KG1 (cell line): ENCODE measurements around the gene ACAP3.

Experiments used
- DNase-seq: peaks from one replicate; lab custom pipeline; 2025; lab: John Stamatoyannopoulos, UW

Gene ACAP3

GRCh38 chr1:1299686-1300351, 7.9 kb downstream of the ACAP3 start:
- no peak for DNase-seq

- no peak for DNase-seq
Measured at GRCh38 chr1:1298861-1299685, 8.7 kb downstream of the ACAP3 start.

- no peak for DNase-seq
Measured at GRCh38 chr1:1297802-1298424, 9.8 kb downstream of the ACAP3 start.

- no peak for DNase-seq
Measured at GRCh38 chr1:1296070-1297061, 11.4 kb downstream of the ACAP3 start.

- DNase-seq, result no peak
Measured at GRCh38 chr1:1295154-1295923, 12.4 kb downstream of the ACAP3 start.

- DNase-seq, result no peak
Measured at GRCh38 chr1:1294250-1294890, 13.4 kb downstream of the ACAP3 start.

GRCh38 chr1:1293263-1294249, 14.2 kb downstream of the ACAP3 start:
- DNase-seq, result no peak

- DNase-seq, result no peak
Measured at GRCh38 chr1:1292851-1293250, 14.9 kb downstream of the ACAP3 start.

- DNase-seq, result no peak
Measured at GRCh38 chr1:1292442-1292779, 15.3 kb downstream of the ACAP3 start.

- DNase-seq, result no peak
Measured at GRCh38 chr1:1291548-1292441, 15.9 kb downstream of the ACAP3 start.

- DNase-seq, result no peak
Measured at GRCh38 chr1:1291023-1291528, 16.7 kb downstream of the ACAP3 start.

- no peak for DNase-seq
Measured at GRCh38 chr1:1290238-1290731, 17.4 kb downstream of the ACAP3 start.

GRCh38 chr1:1287288-1288110, 20.2 kb downstream of the ACAP3 start:
- DNase-seq, result no peak

GRCh38 chr1:1286313-1287261, 21.1 kb downstream of the ACAP3 start:
- no peak for DNase-seq

GRCh38 chr1:1285611-1286311, 22.0 kb downstream of the ACAP3 start:
- DNase-seq, result no peak
